MCF 10A (cell line): ENCODE data around the gene RGMA. TPM values are rescaled to one million over a fixed set of nuclear protein-coding genes. Genes with fewer than 3 reads are reported as not detected.

ENCODE experiments used
- BruUV-seq: library from RNA; stranded (reverse); fragments of 400-500 nt; replicated peaks from 2 replicates; lab custom pipeline; 2021; lab: Mats Ljungman, UMichigan
- CTCF ChIA-PET: fragments of 300-600 bp; sonication (Branson Sonifier 250); formaldehyde crosslinking; extraction: SDS; loops from one replicate; lab custom pipeline; 2021; ENCODE audit warnings: antibody characterized with exemption, inconsistent platforms; lab: Yijun Ruan, JAX
- POLR2A ChIA-PET: fragments of 300-600, 350-650 bp; sonication (Branson Sonifier 250); formaldehyde crosslinking; extraction: SDS; loops from one replicate; lab custom pipeline; 2020; ENCODE audit warnings: antibody characterized with exemption, inconsistent platforms; lab: Yijun Ruan, JAX
- DNase-seq: peaks from one replicate; pipeline ENCODE4 v3.0.0-alpha.2; 2018; ENCODE audit not compliant: unreplicated experiment
- H3K27ac Mint-ChIP-seq: one replicate; pipeline ENCODE4 v1.8.0; 2022; ENCODE audit warnings: mild to moderate bottlenecking, low read depth, mixed read lengths; ENCODE audit not compliant: unreplicated experiment
- H3K27me3 Mint-ChIP-seq: one replicate; pipeline ENCODE4 v1.8.0; 2022; ENCODE audit warnings: mixed read lengths; ENCODE audit not compliant: insufficient read depth, unreplicated experiment
- H3K36me3 Mint-ChIP-seq: one replicate; pipeline ENCODE4 v1.8.0; 2022; ENCODE audit warnings: mild to moderate bottlenecking, moderate library complexity, mixed read lengths; ENCODE audit not compliant: insufficient read depth, unreplicated experiment
- H3K4me1 Mint-ChIP-seq: one replicate; pipeline ENCODE4 v1.8.0; 2022; ENCODE audit warnings: mixed read lengths; ENCODE audit not compliant: insufficient read depth, unreplicated experiment
- H3K4me3 Mint-ChIP-seq: one replicate; pipeline ENCODE4 v1.8.0; 2022; ENCODE audit warnings: mild to moderate bottlenecking, moderate library complexity, mixed read lengths; ENCODE audit not compliant: unreplicated experiment
- H3K9me3 Mint-ChIP-seq: one replicate; pipeline ENCODE4 v1.8.0; 2022; ENCODE audit warnings: mixed read lengths; ENCODE audit not compliant: unreplicated experiment
- intact Hi-C: fragments of 100-400 bp; cut with micrococcal nuclease; formaldehyde crosslinking; loops from 2 replicates; pipeline ENCODE4 v1.14.1; 2022
- total RNA-seq: library from RNA; stranded (reverse); gene quantifications from 2 replicates; pipeline ENCODE4 v1.2.3, GENCODE V29; 2022
- TF ChIP-seq, protein P1 (sequence below): fragments of 200-600 bp; IDR thresholded peaks from one replicate; pipeline ENCODE4 v1.8.0; 2022; ENCODE audit warnings: antibody characterized with exemption, mild to moderate bottlenecking; ENCODE audit not compliant: unreplicated experiment

RGMA gene
- total RNA-seq, 1 experiment from 2014 or later, result 0.51 TPM

DNA sequence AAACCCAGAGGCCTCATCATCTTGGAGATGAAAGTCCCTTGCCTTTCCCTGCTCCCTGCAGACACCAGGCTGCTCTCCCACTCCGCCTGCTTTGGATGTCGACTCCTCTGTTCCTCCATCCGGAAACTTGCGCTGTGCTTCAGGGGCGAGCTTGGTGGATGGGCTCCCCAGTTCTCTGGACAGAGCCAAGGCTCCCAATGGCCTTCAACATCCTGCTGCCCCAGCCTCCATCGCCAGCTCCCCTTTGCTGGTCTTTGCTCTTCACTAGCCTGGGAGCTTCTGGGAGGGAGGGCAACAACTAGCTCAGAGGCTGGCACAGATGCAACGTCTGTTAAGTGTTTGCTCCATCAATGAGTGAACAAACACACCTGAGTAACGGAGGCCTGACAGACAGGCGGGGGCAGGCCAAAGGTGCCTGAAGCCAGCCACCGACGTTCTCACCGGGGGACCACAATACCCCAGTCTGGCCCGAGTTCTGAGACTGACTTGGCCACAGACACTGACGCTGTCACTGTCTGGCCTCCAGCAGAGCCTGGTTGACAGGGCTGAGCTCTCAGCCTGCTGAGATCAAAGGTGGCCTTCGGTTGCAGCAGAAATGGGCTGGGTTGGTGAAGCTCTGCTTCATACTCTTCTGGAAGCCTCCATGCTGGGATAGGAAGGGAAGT, 39.0 kb downstream of the RGMA start:
- peaks cover 7% of the 10 kb centered on the region for H3K4me1 Mint-ChIP-seq
- intact Hi-C loops, result no loop called here
- H3K4me3 Mint-ChIP-seq, result no peak overlapping the region
- BruUV-seq, result no TSS peak
- TF ChIP-seq, protein P1, sequence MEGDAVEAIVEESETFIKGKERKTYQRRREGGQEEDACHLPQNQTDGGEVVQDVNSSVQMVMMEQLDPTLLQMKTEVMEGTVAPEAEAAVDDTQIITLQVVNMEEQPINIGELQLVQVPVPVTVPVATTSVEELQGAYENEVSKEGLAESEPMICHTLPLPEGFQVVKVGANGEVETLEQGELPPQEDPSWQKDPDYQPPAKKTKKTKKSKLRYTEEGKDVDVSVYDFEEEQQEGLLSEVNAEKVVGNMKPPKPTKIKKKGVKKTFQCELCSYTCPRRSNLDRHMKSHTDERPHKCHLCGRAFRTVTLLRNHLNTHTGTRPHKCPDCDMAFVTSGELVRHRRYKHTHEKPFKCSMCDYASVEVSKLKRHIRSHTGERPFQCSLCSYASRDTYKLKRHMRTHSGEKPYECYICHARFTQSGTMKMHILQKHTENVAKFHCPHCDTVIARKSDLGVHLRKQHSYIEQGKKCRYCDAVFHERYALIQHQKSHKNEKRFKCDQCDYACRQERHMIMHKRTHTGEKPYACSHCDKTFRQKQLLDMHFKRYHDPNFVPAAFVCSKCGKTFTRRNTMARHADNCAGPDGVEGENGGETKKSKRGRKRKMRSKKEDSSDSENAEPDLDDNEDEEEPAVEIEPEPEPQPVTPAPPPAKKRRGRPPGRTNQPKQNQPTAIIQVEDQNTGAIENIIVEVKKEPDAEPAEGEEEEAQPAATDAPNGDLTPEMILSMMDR, result no peak
- peaks cover 9% of the 10 kb centered on the region for H3K9me3 Mint-ChIP-seq
- H3K36me3 Mint-ChIP-seq, result no peaks in the 10 kb centered on the region
- H3K27ac Mint-ChIP-seq, result no peak overlapping the region
- DNase-seq, result no peak
- POLR2A ChIA-PET, result no interaction called here
- no peaks in the 10 kb centered on the region for H3K27me3 Mint-ChIP-seq
- CTCF ChIA-PET, result no interaction called here

DNA sequence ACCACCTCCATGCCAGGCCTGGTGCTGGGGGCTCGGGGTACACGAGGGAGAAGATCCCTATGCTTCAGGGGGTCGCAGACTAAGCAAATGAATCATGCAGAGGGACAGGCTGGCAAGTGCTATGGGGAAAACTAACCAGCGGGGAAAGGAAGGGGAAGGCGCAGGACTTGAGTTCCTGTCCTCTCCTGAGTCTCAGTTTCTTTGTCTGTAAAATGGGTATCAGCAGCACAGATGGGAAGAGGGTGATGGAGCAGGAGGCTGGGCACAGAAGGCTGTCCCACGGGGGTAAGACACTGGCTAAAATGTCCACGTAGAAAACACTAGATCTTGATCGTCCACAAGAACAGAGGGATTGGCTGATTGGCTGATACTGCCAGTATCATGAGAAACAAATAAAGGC, 39.8 kb downstream of the RGMA start:
- Mint-ChIP-seq H3K27ac (no peak overlapping the region), H3K36me3 (no peaks in the 10 kb centered on the region), H3K4me1 (peaks cover 7% of the 10 kb centered on the region), H3K9me3 (peaks cover 9% of the 10 kb centered on the region), H3K27me3 (no peaks in the 10 kb centered on the region), H3K4me3 (no peak overlapping the region)
- BruUV-seq, result no TSS peak
- CTCF ChIA-PET, result interaction anchor here (1.9 kb wide), 1 partner anchor 20 kb away, joined by 5 read pairs; no protein-coding TSS in a partner anchor
- TF ChIP-seq, protein P1, result no peak
- POLR2A ChIA-PET, result no interaction called here
- intact Hi-C loops, result no loop called here
- DNase-seq, result no peak

DNA sequence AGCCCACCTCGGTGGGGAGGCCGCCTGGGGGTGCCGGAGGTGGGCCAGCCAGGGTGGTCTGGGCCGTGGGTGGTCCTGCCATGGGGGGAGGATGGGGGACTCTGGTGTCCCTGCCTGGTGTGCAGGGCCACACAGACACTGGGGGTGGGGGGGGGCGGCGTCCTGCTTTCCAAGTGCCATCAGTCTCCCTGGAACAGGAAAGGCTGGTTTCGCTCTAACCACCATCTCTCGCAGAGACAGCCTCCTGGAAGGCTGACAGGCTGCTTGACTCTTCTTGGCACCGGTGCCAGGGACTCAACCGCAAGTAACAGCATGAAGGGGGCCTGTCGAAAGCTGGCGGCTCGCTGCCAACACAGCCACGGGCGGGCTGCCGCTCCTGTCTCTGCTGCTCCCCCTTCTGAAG, 40.3 kb downstream of the RGMA start:
- POLR2A ChIA-PET, result no interaction called here
- no TSS peak for BruUV-seq
- H3K9me3 Mint-ChIP-seq, result peaks cover 9% of the 10 kb centered on the region
- TF ChIP-seq, protein P1, result no peak
- H3K27ac Mint-ChIP-seq, result no peak overlapping the region
- H3K27me3 Mint-ChIP-seq, result no peaks in the 10 kb centered on the region
- no peaks in the 10 kb centered on the region for H3K36me3 Mint-ChIP-seq
- no peak overlapping the region for H3K4me3 Mint-ChIP-seq
- CTCF ChIA-PET, result interaction anchor here (1.9 kb wide), 1 partner anchor 19 kb away, joined by 5 read pairs; no protein-coding TSS in a partner anchor
- H3K4me1 Mint-ChIP-seq, result peaks cover 7% of the 10 kb centered on the region
- peak; percentile 49 for DNase-seq
- intact Hi-C loops, result no loop called here

DNA sequence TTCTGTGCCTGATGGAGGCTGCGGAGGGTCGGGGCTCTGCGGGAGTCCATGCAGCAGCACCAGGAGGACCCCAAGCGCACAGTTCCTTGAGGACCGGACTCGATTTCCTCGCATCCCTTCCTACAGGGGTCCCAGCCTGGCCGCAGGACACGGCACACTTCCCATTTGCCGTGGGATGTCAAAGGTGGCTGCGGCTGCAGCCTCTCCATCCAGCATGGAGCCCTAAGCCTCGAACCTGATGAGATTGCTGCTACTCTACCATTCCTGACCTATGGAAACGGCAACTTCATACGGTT, 40.6 kb downstream of the RGMA start:
- H3K36me3 Mint-ChIP-seq, result no peaks in the 10 kb centered on the region
- intact Hi-C loops, result no loop called here
- no TSS peak for BruUV-seq

More for the DNA sequence above, 40.6 kb downstream of the RGMA start:
- H3K27ac Mint-ChIP-seq, result no peak overlapping the region
- TF ChIP-seq, protein P1, result no peak
- ChIA-PET POLR2A (no interaction called here), CTCF (interaction anchor here (1.9 kb wide), 1 partner anchor 19 kb away, joined by 5 read pairs; no protein-coding TSS in a partner anchor)
- H3K4me3 Mint-ChIP-seq, result no peak overlapping the region
- H3K4me1 Mint-ChIP-seq, result peaks cover 7% of the 10 kb centered on the region
- H3K9me3 Mint-ChIP-seq, result peaks cover 9% of the 10 kb centered on the region
- DNase-seq, result no peak
- no peaks in the 10 kb centered on the region for H3K27me3 Mint-ChIP-seq
